Measurements from ENCODE around the gene SERPINE2.
"Not testable (repeated sequence)": the region's sequence is repeated elsewhere in the genome, so short reads cannot be mapped to it uniquely, and the experiment has no call there.

Gene SERPINE2

DNA sequence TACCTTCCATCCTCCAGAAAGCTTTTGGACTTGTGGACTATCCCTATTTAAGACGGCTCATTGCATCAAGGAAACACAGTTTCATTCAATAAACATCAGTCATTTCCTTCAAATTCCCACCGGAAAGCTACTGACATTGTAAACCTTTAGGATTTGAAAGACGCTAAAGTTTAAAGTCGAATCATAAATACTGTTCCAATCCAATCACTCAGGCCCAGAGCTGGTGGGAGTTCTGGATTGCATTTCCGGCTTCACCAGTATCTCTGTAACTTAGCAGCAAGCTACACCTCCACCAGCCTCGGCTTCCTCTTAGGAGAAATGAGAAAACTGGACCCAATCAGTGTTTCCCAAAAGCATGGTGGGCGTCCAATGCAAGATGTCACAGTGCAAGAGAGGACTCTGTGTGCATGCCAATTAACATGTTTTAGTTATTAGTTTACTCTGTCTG is 95.5 kb downstream of the SERPINE2 start:
- no peak for DNase-seq (ENCODE audit: low read depth in 2 of 2)

DNA sequence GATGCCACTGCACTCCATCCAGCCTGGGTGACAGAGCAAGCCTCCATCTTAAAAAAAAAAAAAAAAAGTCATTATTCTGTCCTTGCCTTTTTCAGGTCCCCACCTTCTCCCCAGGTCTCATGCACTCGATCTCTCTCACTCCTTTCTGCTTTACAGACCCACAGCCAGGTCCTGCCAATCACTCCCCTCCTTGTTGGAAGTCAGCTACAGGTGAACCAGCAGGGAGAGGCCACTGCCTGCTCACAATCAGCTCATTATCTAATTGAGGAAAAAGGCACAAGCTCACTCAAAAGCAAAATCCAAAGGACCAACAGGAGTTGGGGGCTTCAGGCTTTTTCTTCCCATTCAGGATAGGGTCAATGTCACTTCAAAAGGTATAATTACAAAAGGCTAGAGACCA is 96.0 kb downstream of the SERPINE2 start:
- DNase-seq (ENCODE audit: low read depth in 2 of 2): no peak

DNA sequence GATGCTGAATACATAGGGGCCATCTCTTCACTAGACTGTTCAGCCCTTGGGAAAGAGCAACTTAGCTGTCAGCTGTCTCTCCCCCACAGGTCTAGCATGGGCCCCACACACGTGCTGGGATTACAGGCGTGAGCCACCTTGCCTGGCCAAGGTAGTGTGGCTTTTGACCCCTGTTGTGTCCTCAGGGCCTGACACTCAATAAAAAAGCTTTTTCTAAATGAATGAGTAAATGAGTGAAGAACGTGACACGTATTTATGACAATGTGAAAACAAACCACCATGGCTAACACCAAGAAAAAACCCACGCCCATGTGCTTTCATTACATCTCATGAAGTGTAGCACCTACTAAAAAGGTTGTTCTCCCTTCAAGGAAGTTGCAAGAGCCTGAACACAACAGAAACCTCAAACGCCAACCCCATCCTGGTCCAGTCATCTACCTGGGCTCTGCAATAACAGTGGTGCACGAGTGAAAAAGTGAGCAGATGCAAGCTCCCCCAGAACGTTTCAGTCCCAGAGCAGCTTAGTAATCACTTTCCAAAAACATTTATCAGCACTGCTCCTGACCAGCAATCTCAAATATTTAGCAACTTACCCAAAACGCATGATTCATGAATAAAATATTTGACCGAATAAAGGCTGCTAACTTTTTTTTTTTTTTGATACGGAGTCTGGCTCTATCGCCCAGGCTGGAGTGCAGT is 97.4 kb downstream of the SERPINE2 start:
- DNase-seq (ENCODE audit: low read depth in 2 of 2): peak; percentile 59 to 65

DNA sequence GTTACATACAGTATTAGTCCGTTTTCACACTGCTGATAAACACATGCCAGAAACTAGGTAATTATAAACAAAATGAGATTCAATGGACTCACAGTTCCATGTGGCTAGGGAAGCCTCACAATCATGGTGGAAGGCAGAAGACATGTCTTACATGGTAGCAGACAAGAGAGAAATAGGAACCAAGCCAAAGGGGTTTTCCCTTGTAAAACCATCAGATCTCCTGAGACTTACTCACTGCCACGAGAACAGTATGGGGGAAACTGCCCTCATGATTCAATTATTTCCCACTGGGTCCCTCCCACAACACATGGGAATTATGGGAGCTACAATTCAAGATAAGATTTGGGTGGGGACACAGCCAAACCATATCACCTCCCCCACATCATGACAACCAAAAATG is 99.6 kb downstream of the SERPINE2 start:
- not testable (repeated sequence) for DNase-seq (ENCODE audit: low read depth in 2 of 2)

DNA sequence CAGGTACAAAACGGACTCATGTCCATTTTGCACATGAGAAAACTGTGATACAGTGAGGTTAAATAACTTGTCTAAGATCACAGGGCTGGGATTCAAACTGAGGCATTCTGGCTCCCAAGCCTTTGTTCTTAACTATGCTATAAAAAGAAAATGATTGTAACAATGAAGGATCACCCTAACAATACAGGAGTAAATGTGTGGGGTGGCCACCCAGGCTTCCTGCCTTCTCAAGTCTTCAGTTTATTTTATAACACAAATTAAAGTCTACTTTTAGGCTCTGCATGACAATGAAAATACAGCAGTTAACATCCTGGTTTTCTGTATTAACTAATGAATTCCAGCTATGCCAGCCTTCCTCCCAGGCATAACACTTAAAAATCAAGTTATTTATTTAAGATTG is 101.6 kb downstream of the SERPINE2 start:
- no peak for DNase-seq (ENCODE audit: low read depth in 2 of 2)

DNA sequence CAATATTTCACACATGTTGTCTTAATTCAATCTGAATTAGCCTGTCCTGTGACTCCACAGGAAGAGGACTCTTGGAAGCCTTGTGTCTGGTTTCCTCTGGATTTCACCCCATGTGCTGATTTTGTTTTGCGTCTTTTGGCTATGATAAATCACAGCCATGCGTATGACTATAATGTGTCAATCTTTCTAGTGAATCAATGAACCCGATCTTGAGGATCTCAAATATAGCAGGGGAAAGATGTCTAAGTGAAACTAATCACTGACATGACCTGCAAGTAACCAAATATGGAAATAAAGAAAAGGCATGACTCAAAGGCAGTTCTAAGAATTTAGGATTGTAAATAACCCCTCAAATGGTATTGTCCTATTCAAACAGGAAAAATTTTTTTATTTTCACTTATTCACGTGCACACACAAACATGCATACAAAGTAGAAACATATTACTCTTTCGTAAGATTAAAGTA is 102.2 kb downstream of the SERPINE2 start:
- no peak for DNase-seq (ENCODE audit: low read depth in 2 of 2)

DNA sequence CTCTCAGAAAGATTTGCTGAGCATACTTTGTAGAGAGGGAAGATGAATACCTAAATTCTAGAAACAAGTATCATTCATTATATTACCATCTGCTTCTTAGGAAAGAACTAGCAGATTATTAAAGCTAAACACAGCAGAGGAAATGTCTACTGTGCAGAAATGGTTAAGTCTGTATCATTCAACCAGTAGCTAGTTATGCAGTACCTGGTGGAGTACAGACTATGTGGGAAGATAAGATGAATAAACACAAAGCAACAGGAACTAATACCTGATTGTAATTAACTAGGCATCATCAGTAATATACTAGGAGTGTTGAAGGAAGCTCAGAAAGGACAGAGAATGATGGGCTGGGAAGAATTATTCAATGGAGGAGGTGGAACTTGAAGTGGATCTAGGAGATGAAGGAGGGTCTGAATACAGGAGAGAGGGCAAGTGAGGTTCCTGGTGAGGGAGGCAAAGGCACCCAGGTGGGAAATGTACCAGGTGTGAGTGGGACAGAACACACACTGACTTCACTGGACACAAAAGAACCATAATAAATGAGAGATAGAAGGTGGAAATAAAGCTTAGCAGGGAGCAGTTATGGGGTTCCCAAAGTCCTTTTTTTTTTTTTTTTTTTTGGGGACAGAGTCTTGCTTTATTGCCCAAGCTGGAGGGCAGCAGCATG is 103.5 kb downstream of the SERPINE2 start:
- no peak for DNase-seq (ENCODE audit: low read depth in 2 of 2)

DNA sequence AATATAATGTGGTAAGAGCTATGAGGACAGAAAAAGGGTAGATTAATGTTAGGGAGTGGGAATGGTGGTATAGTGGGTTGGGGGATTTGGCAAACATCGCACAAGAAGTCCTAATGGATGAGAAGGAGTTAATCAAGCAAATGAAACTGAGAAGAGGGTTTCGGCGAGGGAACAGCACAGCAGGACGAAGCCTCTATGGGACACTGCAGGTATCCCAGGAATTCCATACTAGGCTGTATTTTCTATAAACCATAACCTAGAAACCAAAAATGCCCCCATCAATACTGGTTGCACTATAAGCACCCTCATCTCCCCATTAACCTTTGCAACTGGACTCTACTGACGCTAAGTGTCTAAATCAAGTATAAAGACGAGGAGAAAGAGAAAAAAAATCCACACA is 104.2 kb downstream of the SERPINE2 start:
- no peak for DNase-seq (ENCODE audit: low read depth in 2 of 2)

DNA sequence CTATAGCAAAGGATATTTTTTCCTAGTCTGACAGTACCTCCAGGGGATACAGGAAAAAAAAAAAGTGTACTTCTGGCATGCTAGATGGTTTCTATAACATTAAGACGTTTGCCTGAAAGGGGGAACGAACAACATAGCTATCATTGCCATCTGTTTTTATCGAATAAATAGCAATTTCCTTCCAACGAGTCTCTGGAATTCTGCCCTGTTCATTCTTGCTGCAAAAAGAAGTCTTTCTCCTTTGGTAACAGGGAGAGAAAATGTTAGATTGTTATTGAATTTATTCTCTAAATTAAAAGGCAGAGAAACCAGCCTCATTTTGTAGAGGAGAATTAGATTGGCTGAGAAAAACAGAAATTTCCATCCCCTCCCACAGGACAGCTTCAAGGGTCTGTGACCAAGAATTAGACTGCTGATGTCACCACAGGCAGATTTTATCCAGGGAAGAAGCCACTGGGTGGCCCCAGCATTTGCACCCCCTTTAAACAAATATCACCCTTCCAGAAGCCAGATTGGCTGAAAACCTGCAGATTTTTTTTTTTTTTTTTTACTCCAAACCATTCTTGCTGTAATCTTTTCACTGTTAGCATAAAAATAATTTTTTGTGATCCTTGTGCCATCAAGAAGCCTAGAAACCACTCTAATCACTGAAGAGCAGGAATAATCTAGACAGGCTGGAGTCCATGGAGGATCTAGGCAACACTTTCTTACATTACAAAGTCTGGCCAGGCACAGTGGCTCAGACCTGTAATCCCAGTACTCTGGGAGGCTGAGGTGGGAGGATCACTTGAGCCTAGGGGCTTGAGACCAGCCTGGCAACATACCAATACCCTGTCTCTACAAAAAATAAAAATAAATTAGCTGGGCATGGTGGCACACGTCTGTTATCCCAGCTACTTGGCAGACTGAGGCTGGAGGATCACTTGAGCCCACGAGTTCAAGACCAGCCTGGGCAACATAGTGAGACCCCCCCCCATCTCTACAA is 106.0 kb downstream of the SERPINE2 start:
- DNase-seq (ENCODE audit: low read depth in 2 of 2): no peak

DNA sequence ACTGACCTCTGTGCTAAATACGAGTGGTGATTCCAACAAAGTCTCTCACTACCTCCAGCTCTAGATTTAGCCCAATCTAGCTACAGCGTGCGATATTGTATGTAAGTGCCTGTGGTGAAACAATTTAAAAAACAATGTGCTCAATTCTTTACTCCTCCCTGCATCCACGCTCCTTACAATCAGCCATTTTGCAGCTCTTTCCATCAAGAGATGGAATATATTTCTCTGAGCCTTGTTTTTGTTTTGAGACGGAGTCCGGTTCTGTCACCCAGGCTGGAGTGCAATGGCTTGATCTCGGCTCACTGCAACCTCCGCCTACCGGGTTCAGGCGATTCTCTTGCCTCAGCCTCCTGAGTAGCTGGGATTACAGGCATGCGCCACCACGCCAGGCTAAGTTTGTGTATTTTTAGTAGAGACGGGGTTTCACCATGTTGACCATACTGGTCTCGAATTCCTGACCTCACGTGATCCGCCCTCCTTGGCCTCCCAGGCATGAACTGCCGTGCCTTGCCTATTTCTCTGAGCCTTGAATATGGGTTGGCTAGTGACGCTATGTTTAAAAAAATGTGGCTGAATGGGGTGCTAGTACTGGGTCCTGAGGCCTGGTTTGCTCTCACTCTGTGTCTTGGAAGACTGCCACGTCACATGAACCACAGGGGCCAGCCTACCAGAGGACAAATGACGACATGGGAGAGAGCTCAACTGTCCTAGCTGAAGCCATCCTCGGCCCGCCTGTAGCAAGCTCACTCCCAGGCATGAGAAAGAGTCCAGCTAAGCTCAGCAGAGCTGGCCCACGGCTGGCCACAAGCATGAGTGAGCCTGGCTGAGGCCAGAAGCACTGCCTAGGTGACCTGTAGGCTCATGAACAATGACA is 108.7 kb downstream of the SERPINE2 start:
- no peak for DNase-seq (ENCODE audit: low read depth in 2 of 2)

DNA sequence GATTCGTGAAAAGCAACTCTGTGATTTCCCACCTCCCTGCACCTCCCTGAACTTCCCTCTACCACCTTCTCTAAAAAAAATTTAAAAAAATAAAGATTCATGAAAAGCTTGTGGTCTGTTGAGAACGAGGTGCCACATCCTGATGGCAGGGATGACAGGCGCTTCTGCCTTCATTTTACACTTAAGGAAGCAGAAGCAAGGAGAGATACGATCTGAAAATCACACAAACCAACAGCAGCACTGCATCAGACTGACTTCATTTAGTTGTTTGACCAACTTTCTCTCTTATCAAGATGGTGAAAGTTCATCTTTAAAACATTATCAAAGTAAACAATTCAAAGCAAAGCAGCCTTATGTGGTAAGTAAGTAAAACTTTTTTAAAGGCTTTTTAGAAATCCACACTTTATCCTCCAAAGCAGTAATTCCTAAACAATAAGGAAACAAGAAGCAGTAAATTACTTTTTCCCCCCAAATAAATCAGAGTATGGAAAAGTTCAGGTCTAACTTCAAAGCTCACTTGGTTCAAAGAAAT is 109.4 kb downstream of the SERPINE2 start:
- no peak for DNase-seq (ENCODE audit: low read depth in 2 of 2)

DNA sequence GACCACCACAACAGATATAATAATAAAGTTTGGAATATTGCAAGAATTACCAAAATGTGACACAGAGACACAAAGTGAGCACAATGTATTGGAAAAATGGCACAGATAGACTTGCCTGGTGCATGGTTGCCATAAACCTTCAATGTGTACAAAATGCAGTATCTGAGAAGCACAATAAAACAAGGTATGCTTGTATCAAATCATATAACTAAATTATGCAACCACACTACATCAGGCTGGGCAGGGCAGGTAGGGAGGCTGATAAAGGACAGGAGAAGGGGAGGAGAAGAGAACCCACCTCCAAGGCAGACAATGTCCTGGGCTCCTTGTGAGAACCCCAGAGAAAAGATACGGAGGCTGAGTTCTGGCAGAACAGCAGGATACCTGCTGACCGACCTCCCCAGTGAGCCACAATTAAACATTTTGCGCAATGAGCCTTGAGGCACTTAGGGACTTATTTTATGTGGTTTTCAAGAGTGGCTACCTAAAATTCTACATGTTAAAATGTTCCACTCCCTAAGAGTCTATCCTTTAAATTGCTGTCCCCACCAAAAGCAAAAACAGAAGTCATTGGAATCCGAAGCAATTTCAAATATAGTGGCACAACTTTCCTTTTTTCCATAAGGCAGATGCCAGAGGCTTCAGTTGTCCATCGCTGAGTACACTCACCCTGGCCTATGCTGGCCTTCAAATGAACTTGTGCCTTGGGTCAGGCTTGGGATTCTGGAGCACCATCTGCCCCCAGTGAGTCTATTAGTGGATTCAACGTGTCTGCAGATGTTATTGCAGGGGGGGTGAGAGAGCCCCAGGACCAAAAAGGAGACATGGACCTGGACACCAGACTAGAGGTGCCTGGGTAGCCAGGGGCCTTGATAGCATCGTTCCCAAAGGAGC is 110.7 kb downstream of the SERPINE2 start:
- DNase-seq (ENCODE audit: low read depth in 2 of 2): no peak

DNA sequence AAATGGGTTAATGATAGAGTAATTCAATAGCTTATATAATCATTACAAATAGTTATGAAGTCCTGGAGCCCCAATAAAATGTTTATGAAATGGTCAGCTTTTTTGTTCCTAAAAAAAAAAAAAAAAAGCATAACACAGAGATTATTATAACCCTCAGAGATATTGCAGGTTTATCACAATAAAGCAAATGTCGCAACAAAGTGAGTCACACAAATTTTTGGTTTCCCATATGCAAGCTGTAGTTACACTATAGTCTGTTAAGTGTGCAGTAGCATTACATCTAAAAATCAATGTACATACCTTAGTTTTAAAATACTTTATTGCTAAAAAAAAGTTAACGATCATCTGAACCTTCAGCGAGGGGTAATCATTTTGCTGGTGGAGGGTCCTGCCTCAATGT is 114.0 kb downstream of the SERPINE2 start:
- DNase-seq (ENCODE audit: low read depth in 2 of 2): no peak
